C4-2B (cell line): ENCODE measurements around the gene PIGL.
A peak's percentile ranks its signal among the peaks of the same experiment; 100 is the strongest.

Experiments used
- ZFX ChIP-seq: fragments of 450-650 bp; IDR thresholded peaks from 2 replicates; pipeline ENCODE4 v1.6.1; 2017
- TF ChIP-seq, protein P1 (sequence below): fragments of 450-650 bp; conservative IDR thresholded peaks from 2 replicates; pipeline ENCODE4 v1.5.1; 2017; ENCODE audit warnings: mild to moderate bottlenecking

DNA sequence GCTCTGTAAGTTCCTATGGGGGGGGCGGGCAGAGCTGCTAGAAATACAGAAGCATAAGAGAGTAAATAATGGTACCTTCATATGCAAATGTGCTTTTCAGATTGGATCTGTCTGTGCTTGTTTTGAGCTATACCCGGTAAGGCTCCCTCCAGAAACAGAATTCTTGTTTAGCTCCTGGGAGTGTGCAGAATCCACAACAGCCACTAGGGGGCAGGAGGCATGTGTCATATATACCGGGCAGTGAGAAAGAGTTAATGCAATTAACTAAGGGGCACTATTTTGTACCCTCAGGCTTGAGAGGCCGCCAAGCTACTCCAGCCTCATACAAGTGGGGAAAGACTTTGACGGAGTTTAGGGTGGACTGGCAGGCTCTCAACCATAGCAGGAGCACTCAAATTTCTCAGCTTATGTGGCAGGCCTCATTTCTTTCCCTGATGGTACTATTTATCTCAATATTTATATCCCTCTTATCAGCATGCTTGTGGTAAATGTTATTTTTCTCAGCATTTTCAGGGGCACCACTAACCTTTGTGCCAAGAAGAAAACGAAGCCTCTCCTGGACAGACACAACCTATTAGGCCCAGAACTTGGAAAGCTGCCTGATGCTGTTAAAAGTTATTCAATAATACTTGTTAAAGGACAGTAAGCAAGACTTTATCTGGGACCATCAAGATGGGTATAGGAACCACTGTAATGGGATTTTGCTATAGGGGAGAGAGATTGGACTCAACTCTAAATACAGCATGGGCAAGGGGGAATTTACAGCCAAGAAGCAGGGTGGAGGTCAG, 146.9 kb downstream of the PIGL start:
- TF ChIP-seq, protein P1, sequence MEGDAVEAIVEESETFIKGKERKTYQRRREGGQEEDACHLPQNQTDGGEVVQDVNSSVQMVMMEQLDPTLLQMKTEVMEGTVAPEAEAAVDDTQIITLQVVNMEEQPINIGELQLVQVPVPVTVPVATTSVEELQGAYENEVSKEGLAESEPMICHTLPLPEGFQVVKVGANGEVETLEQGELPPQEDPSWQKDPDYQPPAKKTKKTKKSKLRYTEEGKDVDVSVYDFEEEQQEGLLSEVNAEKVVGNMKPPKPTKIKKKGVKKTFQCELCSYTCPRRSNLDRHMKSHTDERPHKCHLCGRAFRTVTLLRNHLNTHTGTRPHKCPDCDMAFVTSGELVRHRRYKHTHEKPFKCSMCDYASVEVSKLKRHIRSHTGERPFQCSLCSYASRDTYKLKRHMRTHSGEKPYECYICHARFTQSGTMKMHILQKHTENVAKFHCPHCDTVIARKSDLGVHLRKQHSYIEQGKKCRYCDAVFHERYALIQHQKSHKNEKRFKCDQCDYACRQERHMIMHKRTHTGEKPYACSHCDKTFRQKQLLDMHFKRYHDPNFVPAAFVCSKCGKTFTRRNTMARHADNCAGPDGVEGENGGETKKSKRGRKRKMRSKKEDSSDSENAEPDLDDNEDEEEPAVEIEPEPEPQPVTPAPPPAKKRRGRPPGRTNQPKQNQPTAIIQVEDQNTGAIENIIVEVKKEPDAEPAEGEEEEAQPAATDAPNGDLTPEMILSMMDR: peak; percentile 98
- no peak for TF ChIP-seq ZFX
